Measurements from ENCODE around the gene CBFB. TPM values are rescaled to one million over a fixed set of nuclear protein-coding genes. Genes with fewer than 3 reads are reported as not detected.

The CBFB gene
- total and polyA plus RNA-seq, 2 experiments from 2014 or later = 66.3 to 197 TPM

GRCh38 chr16:67023689-67024088 lies 5.3 kb upstream of the CBFB start:
- H3K9me3 ChIP-seq (ENCODE audit: low read depth) = no peaks in the 10 kb centered on the region
- no peaks in the 10 kb centered on the region for H3K27me3 ChIP-seq
- no peak overlapping the region for H3K4me3 ChIP-seq
- H3K27ac ChIP-seq = no peak overlapping the region
- no peaks in the 10 kb centered on the region for H3K36me3 ChIP-seq
- TF ChIP-seq, protein P1, sequence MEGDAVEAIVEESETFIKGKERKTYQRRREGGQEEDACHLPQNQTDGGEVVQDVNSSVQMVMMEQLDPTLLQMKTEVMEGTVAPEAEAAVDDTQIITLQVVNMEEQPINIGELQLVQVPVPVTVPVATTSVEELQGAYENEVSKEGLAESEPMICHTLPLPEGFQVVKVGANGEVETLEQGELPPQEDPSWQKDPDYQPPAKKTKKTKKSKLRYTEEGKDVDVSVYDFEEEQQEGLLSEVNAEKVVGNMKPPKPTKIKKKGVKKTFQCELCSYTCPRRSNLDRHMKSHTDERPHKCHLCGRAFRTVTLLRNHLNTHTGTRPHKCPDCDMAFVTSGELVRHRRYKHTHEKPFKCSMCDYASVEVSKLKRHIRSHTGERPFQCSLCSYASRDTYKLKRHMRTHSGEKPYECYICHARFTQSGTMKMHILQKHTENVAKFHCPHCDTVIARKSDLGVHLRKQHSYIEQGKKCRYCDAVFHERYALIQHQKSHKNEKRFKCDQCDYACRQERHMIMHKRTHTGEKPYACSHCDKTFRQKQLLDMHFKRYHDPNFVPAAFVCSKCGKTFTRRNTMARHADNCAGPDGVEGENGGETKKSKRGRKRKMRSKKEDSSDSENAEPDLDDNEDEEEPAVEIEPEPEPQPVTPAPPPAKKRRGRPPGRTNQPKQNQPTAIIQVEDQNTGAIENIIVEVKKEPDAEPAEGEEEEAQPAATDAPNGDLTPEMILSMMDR (IDR thresholded peaks at IDR 0.05; ENCODE audit: low read depth, low read length) = no peak
- peaks cover 16% of the 10 kb centered on the region for H3K4me1 ChIP-seq (ENCODE audit: low read depth)
- DNase-seq (ENCODE audit: low read depth in 1 of 2, low spot score in 1 of 2) = no peak

DNA sequence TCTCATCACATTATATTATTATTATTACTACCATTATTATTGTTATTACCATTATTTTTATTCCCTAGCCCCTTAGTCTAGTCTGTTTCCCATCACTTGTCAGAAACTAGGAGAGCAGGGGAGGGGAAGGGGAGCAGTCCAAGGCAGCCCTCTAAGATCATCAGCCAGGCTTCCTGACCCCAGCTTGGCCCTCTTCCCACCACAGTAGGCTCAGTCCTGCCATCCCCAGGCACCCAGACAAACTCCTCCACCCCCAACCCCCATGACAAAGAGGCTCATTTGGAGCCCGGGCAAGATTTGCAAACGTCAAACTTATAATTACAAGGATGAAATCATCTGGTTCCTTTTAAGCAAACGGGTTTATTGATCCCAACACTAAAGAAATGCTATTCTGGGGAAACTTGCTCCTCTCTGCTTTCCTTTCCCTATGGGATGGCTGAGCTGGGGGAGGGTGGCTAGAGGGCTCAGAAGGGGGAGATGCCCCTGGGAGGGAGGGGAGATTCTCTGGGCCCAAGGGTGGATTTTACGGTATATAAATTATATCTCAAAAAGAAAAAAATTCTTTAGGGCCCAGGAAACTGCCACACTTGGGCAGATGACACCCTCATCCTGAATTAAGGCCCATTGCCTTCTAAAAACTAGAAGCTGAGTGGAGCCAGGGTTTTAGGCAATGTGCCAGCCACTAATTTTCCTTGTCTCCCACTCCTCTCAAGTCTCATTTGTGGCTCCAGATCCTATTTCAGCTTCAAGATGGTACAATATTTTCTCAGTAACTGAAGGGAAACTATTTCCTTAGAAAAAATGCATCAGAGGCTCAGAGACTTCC lies 4.4 kb upstream of the CBFB start:
- H3K27ac ChIP-seq = no peak overlapping the region
- H3K4me1 ChIP-seq (ENCODE audit: low read depth) = peaks cover 16% of the 10 kb centered on the region
- TF ChIP-seq, protein P1 (IDR thresholded peaks at IDR 0.05; ENCODE audit: low read depth, low read length) = no peak
- H3K36me3 ChIP-seq = no peaks in the 10 kb centered on the region
- no peak for DNase-seq (ENCODE audit: low read depth in 1 of 2, low spot score in 1 of 2)
- no peaks in the 10 kb centered on the region for H3K27me3 ChIP-seq
- H3K9me3 ChIP-seq (ENCODE audit: low read depth) = no peaks in the 10 kb centered on the region
- no peak overlapping the region for H3K4me3 ChIP-seq

DNA sequence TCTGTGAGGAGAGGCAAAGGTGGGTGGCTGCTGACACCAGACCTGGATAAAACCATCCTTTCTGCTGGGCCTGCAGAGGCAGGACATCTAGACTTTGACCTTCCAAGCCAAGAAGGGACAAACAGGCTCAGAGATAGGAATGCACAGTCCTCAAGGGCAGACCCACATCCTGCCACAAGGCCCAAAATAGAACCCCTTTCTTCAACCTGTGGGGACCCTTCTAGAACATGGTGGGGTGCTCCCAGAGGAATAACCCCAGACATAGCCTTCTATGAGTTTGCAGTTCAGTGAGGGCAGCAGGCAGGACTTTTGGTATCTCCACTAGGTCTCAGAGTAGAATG lies 3.8 kb upstream of the CBFB start:
- Histone ChIP-seq H3K27me3 (no peaks in the 10 kb centered on the region), H3K4me1 (ENCODE audit: low read depth) (peaks cover 16% of the 10 kb centered on the region), H3K9me3 (ENCODE audit: low read depth) (no peaks in the 10 kb centered on the region), H3K36me3 (no peaks in the 10 kb centered on the region), H3K27ac (no peak overlapping the region), H3K4me3 (no peak overlapping the region)
- DNase-seq (ENCODE audit: low read depth in 1 of 2, low spot score in 1 of 2) = no peak
- TF ChIP-seq, protein P1 (IDR thresholded peaks at IDR 0.05; ENCODE audit: low read depth, low read length) = no peak

DNA sequence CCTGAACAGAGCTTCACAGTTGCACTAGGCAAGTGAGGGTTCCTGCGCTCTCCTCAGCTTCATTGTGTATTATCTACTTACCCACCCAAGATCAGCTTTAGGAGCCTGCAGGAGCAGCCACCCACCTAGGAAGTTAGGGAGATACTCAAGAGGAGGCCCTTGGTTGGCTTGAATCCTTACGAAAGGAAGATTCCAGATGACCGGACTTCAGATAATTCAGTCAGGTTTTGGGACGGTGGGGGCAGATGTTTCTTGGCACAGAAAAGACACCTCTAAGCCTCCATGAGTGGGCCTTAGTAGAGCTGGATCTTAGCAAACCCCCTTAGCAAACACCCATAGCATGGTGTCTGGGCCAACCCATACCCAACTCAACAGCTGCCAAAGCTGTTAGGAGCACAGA lies 2.4 kb upstream of the CBFB start:
- no peak overlapping the region for H3K27ac ChIP-seq
- H3K4me3 ChIP-seq = no peak overlapping the region
- H3K4me1 ChIP-seq (ENCODE audit: low read depth) = peaks cover 21% of the 10 kb centered on the region
- H3K36me3 ChIP-seq = no peaks in the 10 kb centered on the region
- DNase-seq (ENCODE audit: low read depth in 1 of 2, low spot score in 1 of 2) = no peak
- no peaks in the 10 kb centered on the region for H3K27me3 ChIP-seq
- no peaks in the 10 kb centered on the region for H3K9me3 ChIP-seq (ENCODE audit: low read depth)
- TF ChIP-seq, protein P1 (IDR thresholded peaks at IDR 0.05; ENCODE audit: low read depth, low read length) = no peak

DNA sequence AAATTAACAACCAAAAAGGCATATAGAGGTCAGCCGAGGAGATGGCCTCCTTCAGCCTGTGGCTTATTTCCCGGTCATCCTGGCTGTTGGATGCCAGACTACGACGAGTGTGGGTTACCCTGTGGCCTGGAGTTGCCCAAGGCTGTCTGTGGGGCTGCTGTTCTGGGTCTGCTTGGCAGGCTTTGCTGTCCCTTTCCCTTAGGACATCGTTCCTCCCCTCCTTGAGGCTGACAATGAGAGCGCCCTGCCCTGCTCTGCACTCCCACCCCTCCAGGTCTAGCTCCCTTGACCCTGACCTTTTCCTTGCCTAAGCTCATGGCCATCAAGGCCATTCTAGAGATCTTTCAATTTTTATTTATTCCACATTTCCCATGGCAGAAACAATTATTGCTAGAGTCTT lies 1.9 kb upstream of the CBFB start:
- Histone ChIP-seq H3K36me3 (no peaks in the 10 kb centered on the region), H3K9me3 (ENCODE audit: low read depth) (no peaks in the 10 kb centered on the region), H3K4me1 (ENCODE audit: low read depth) (peaks cover 21% of the 10 kb centered on the region), H3K27ac (no peak overlapping the region), H3K4me3 (no peak overlapping the region), H3K27me3 (no peaks in the 10 kb centered on the region)
- TF ChIP-seq, protein P1 (IDR thresholded peaks at IDR 0.05; ENCODE audit: low read depth, low read length) = no peak
- DNase-seq (ENCODE audit: low read depth in 1 of 2, low spot score in 1 of 2) = no peak
